Smooth muscle cell (in vitro differentiated cells): ENCODE data around the gene PLIN1. TPM values are rescaled to one million over a fixed set of nuclear protein-coding genes. Genes with fewer than 3 reads are reported as not detected.
A peak's percentile ranks its signal among the peaks of the same experiment; 100 is the strongest.

Experiments
- DNase-seq: peaks from one replicate; lab custom pipeline; 2025; ENCODE audit not compliant: unreplicated experiment; lab: John Stamatoyannopoulos, UW
- H2AFZ ChIP-seq: fragments of 200-600 bp; sonication (generic); 2 replicates; pipeline ENCODE4 v1.6.0; 2016; ENCODE audit warnings: antibody characterized with exemption, low read depth, mild to moderate bottlenecking
- H3F3A ChIP-seq: fragments of 200-600 bp; sonication (generic); 2 replicates; pipeline ENCODE4 v1.6.0; 2017; ENCODE audit warnings: antibody characterized with exemption, low read depth
- H3K27ac ChIP-seq: fragments of 200-600 bp; sonication (generic); 2 replicates; pipeline ENCODE4 v1.5.1; 2016; ENCODE audit warnings: low read depth, mild to moderate bottlenecking
- H3K27me3 ChIP-seq: fragments of 200-600 bp; sonication (generic); 2 replicates; pipeline ENCODE4 v1.6.1; 2016; ENCODE audit warnings: low read depth, mild to moderate bottlenecking
- H3K36me3 ChIP-seq: fragments of 200-600 bp; sonication (generic); 2 replicates; pipeline ENCODE4 v1.5.1; 2016; ENCODE audit warnings: low read depth
- H3K4me1 ChIP-seq: fragments of 200-600 bp; sonication (generic); 2 replicates; pipeline ENCODE4 v1.5.1; 2016; ENCODE audit warnings: low read depth
- H3K4me2 ChIP-seq: fragments of 200-600 bp; sonication (generic); 2 replicates; pipeline ENCODE4 v1.6.0; 2016; ENCODE audit warnings: mild to moderate bottlenecking
- H3K4me3 ChIP-seq: fragments of 200-600 bp; sonication (generic); 2 replicates; pipeline ENCODE4 v1.5.1; 2016; ENCODE audit warnings: mild to moderate bottlenecking
- H3K79me2 ChIP-seq: fragments of 200-600 bp; sonication (generic); 2 replicates; pipeline ENCODE4 v1.6.0; 2016; ENCODE audit warnings: low read depth, mild to moderate bottlenecking
- H3K9ac ChIP-seq: fragments of 200-600 bp; sonication (generic); 2 replicates; pipeline ENCODE4 v1.6.0; 2016; ENCODE audit warnings: low read depth
- H3K9me3 ChIP-seq: fragments of 200-600 bp; sonication (generic); replicated peaks from 2 replicates; pipeline ENCODE4 v1.5.1; 2016; ENCODE audit warnings: low read depth
- H4K20me1 ChIP-seq: fragments of 200-600 bp; sonication (generic); 2 replicates; pipeline ENCODE4 v1.6.0; 2016; ENCODE audit warnings: low read depth
- CTCF ChIP-seq: fragments of 200-600 bp; sonication (generic); IDR thresholded peaks from 2 replicates; pipeline ENCODE4 v1.5.1; 2017; ENCODE audit warnings: borderline replicate concordance, mild to moderate bottlenecking, antibody characterized with exemption; ENCODE audit not compliant: insufficient read depth, poor library complexity, severe bottlenecking
- WGBS: methylation state at CpG from one replicate; pipeline ENCODE4 v1.1.7; 2016; ENCODE audit warnings: low lambda C conversion rate; 5-methylcytosine and 5-hydroxymethylcytosine counted together
- polyA plus RNA-seq: library from polyadenylated mRNA; unstranded; fragments of >200 nt; fragmentation: Nextera tagmentation; extraction: Ambion mirVana; gene quantifications from 2 replicates; pipeline ENCODE4 v1.2.1, GENCODE V29; 2016
- total RNA-seq: library from RNA; depleted of rRNA; stranded (reverse); fragments of >200 nt; gene quantifications from 2 replicates; pipeline ENCODE4 v1.2.3, GENCODE V29; 2014

The PLIN1 gene
- total and polyA plus RNA-seq, 2 experiments from 2014 or later = 0.04 to 0.66 TPM

GRCh38 chr15:89648106-89649012, 30.8 kb downstream of the PLIN1 start:
- Histone ChIP-seq H3K9me3 (no peaks in the 10 kb centered on the region), H3K27me3 (no peaks in the 10 kb centered on the region), H2AFZ (no peak overlapping the region), H4K20me1 (peaks cover 6% of the 10 kb centered on the region), H3K79me2 (peaks cover 6% of the 10 kb centered on the region), H3K27ac (no peak overlapping the region), H3K4me1 (no peaks in the 10 kb centered on the region), H3F3A (no peaks in the 10 kb centered on the region), H3K4me3 (no peak overlapping the region), H3K4me2 (no peak overlapping the region), H3K36me3 (no peaks in the 10 kb centered on the region), H3K9ac (no peak overlapping the region)
- DNase-seq = no peak
- TF ChIP-seq CTCF = no peak
- WGBS = 96% methylated on average over 94 of the region's 102 CpGs

- no peaks in the 10 kb centered on the region for H3K27me3 ChIP-seq
- no peak overlapping the region for H3K4me2 ChIP-seq
- H3F3A ChIP-seq = no peaks in the 10 kb centered on the region
- no peaks in the 10 kb centered on the region for H3K4me1 ChIP-seq
- peak; percentile 84 for TF ChIP-seq CTCF
- no peak overlapping the region for H3K9ac ChIP-seq
- H4K20me1 ChIP-seq = no peaks in the 10 kb centered on the region
- H3K79me2 ChIP-seq = no peaks in the 10 kb centered on the region
- DNase-seq = peak; percentile 50
- no peak overlapping the region for H3K4me3 ChIP-seq
- H3K9me3 ChIP-seq = no peaks in the 10 kb centered on the region
- H3K36me3 ChIP-seq = no peaks in the 10 kb centered on the region
- H3K27ac ChIP-seq = no peak overlapping the region
- 68% methylated on average over 19 of the region's 25 CpGs for WGBS
- H2AFZ ChIP-seq = no peak overlapping the region
These were observed 31.8 kb downstream of the PLIN1 start for GRCh38 chr15:89647191-89647851.

- no peaks in the 10 kb centered on the region for H3K9me3 ChIP-seq
- H3K4me2 ChIP-seq = no peak overlapping the region
- no peak overlapping the region for H3K4me3 ChIP-seq
- no peak for TF ChIP-seq CTCF
- no peak overlapping the region for H3K9ac ChIP-seq
- H3K79me2 ChIP-seq = no peaks in the 10 kb centered on the region
- H3K27me3 ChIP-seq = no peaks in the 10 kb centered on the region
- WGBS = 97% methylated on average over 16 of the region's 22 CpGs
- H2AFZ ChIP-seq = no peak overlapping the region
- no peaks in the 10 kb centered on the region for H3F3A ChIP-seq
- DNase-seq = no peak
- H4K20me1 ChIP-seq = no peaks in the 10 kb centered on the region
- no peaks in the 10 kb centered on the region for H3K4me1 ChIP-seq
- H3K36me3 ChIP-seq = no peaks in the 10 kb centered on the region
- no peak overlapping the region for H3K27ac ChIP-seq
These were observed 32.6 kb downstream of the PLIN1 start for GRCh38 chr15:89646416-89647141.
